ENCODE data around the gene MAPKBP1. TPM values are rescaled to one million over a fixed set of nuclear protein-coding genes. Genes with fewer than 3 reads are reported as not detected.

MAPKBP1 gene
- total and polyA plus RNA-seq, 12 donors, result 3.4 to 27.2 (median 13.3) TPM

DNA sequence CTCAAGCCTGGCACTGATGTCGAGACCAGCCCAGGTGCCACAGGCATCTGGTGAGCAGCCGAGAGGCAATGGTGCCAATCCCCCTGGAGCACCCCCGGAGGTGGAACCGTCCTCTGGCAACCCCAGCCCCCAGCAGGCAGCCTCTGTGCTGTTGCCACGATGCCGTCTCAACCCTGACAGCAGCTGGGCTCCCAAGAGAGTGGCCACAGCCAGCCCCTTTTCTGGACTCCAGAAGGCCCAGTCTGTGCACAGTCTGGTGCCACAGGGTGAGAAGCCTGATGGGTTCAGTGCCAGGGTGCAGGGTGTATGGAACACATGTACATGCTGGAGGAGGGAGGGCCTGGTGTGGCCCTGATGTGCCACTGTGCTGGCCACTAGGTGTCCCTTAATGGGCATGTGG, 48.7 kb downstream of the MAPKBP1 start:
- WGBS, 2 donors, result 92 to 94% methylated on average over 6 of the region's 6 CpGs
- no peak overlapping the region for H3K27ac ChIP-seq
- H3K36me3 ChIP-seq, result peaks cover 0 to 76% (median 20%) of the 10 kb centered on the region in 9 donors
- no peak overlapping the region for H3K4me3 ChIP-seq
- TF ChIP-seq, protein P1, sequence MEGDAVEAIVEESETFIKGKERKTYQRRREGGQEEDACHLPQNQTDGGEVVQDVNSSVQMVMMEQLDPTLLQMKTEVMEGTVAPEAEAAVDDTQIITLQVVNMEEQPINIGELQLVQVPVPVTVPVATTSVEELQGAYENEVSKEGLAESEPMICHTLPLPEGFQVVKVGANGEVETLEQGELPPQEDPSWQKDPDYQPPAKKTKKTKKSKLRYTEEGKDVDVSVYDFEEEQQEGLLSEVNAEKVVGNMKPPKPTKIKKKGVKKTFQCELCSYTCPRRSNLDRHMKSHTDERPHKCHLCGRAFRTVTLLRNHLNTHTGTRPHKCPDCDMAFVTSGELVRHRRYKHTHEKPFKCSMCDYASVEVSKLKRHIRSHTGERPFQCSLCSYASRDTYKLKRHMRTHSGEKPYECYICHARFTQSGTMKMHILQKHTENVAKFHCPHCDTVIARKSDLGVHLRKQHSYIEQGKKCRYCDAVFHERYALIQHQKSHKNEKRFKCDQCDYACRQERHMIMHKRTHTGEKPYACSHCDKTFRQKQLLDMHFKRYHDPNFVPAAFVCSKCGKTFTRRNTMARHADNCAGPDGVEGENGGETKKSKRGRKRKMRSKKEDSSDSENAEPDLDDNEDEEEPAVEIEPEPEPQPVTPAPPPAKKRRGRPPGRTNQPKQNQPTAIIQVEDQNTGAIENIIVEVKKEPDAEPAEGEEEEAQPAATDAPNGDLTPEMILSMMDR (IDR thresholded peaks at IDR 0.05), result no peak
- DNase-seq (no peak), ATAC-seq (no peak)
- peaks cover 0 to 8% (median 5%) of the 10 kb centered on the region in 9 donors for H3K4me1 ChIP-seq
- H3K27me3 ChIP-seq, result no peaks in the 10 kb centered on the region
- H3K9me3 ChIP-seq, result no peaks in the 10 kb centered on the region
- intact Hi-C loops (cut with DNase I), result loop anchor here in 3 of 10 donors (10.0 kb wide), 1 partner anchor 152 kb away; the partner anchor contains the start of gene EHD4 (in 3 of the 3)

DNA sequence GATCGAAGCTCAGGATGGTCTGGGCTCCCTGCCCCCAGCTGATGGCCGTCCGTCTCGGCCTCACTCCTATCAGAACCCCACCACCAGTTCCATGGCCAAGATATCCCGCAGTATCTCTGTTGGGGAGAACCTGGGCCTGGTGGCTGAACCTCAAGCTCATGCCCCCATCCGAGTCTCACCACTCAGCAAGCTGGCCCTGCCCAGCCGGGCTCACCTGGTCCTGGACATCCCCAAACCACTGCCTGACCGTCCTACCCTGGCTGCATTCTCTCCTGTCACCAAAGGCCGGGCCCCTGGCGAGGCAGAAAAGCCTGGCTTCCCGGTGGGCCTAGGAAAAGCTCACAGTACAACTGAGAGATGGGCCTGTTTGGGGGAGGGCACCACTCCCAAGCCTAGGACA, 49.2 kb downstream of the MAPKBP1 start:
- intact Hi-C loops (cut with DNase I), result loop anchor here in 3 of 10 donors (10.0 kb wide), 1 partner anchor 151 kb away; the partner anchor contains the start of gene EHD4 (in 3 of the 3)
- TF ChIP-seq, protein P1 (IDR thresholded peaks at IDR 0.05), result no peak
- H3K9me3 ChIP-seq, result no peaks in the 10 kb centered on the region
- DNase-seq (no peak), ATAC-seq (no peak)
- peaks cover 0 to 10% (median 6%) of the 10 kb centered on the region in 9 donors for H3K4me1 ChIP-seq
- H3K27ac ChIP-seq, result no peak overlapping the region
- H3K27me3 ChIP-seq, result no peaks in the 10 kb centered on the region
- H3K4me3 ChIP-seq, result no peak overlapping the region
- H3K36me3 ChIP-seq, result peaks cover 0 to 70% (median 15%) of the 10 kb centered on the region in 9 donors
- 82 to 92% methylated on average over 11 of the region's 11 CpGs for WGBS, 2 donors

DNA sequence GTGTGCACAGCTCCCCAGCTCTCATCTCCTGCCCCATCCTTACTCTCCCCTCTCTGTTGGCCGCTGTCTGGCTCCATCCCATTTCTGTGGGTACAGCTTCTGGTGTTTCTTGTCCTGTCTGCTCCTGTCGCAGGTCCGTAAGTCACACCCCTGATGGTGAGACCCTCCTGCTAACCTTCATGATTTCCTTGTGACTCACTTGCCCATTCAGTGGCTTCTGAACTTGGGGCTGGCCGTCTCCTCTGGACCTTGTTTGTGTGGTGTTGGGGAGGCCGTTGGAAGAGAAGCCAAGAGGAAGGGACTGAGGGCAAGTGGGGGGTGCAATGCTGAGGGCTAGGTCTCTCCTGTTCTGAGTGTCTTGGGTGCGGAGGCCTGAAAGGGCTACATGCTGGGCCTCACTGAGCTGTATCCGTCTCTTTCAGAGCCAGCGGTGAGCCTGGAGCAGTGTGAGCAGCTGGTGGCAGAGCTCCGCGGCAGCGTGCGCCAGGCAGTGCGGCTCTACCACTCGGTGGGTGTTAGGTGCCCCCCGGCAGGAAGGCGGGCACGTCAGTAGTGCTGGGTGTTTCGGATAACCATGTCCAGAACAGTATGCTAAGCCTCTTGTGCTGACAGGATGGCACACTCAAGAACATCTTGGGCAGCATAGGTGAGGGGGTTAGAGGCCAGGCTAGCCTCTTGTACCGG, 49.9 kb downstream of the MAPKBP1 start:
- H3K4me3 ChIP-seq, result no peak overlapping the region
- DNase-seq, result no peak
- TF ChIP-seq, protein P1 (IDR thresholded peaks at IDR 0.05), result no peak
- intact Hi-C loops (cut with DNase I), result loop anchor here in 3 of 10 donors (10.0 kb wide), 1 partner anchor 151 kb away; the partner anchor contains the start of gene EHD4 (in 3 of the 3)
- WGBS, 2 donors, result 93 to 95% methylated on average over 19 of the region's 19 CpGs
- no peak overlapping the region for H3K27ac ChIP-seq
- H3K36me3 ChIP-seq, result peaks cover 0 to 63% (median 8%) of the 10 kb centered on the region in 9 donors
- H3K4me1 ChIP-seq, result peaks cover 0 to 17% (median 12%) of the 10 kb centered on the region in 9 donors
- no peak for ATAC-seq
- H3K27me3 ChIP-seq, result no peaks in the 10 kb centered on the region
- no peaks in the 10 kb centered on the region for H3K9me3 ChIP-seq

DNA sequence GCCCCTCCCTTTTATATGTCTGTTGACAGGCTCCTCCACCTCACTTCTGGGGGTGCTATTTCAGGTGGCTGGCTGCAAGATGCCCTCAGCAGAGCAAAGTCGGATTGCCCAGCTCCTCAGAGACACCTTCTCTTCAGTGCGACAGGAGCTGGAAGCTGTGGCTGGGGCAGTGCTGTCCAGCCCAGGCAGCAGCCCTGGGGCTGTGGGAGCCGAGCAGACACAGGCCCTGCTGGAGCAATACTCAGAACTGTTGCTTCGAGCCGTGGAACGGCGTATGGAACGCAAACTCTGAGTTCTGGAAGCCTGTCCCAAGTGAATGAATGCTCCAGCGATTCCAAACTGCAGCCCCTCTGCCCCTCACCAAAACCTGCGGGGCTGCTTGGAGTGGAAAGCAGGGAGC, 50.9 kb downstream of the MAPKBP1 start:
- Histone ChIP-seq H3K27me3 (no peaks in the 10 kb centered on the region), H3K27ac (no peak overlapping the region), H3K9me3 (no peaks in the 10 kb centered on the region), H3K36me3 (peaks cover 0 to 59% (median 7%) of the 10 kb centered on the region in 9 donors), H3K4me3 (no peak overlapping the region), H3K4me1 (peaks cover 0 to 26% (median 15%) of the 10 kb centered on the region in 9 donors)
- TF ChIP-seq, protein P1 (IDR thresholded peaks at IDR 0.05), result no peak
- WGBS, 2 donors, result 80 to 92% methylated on average over 10 of the region's 10 CpGs
- DNase-seq, result no peak
- ATAC-seq, result no peak
- intact Hi-C loops (cut with DNase I), result loop anchor here in 5 of 10 donors (5.0 to 10.0 kb wide), 6 partner anchors 53 to 162 kb away; partner anchors contain the start of genes EHD4 (in 5 of the 5), MAPKBP1 (in 1 of the 5) and SPTBN5 (in 1 of the 5)

Measured in heart right ventricle (tissue), 16 donors.